ENCODE data around the gene SNCAIP. TPM values are rescaled to one million over a fixed set of nuclear protein-coding genes. Genes with fewer than 3 reads are reported as not detected.

SNCAIP gene
- total RNA-seq, 1 donor from 2014 or later = 1.8 TPM

DNA sequence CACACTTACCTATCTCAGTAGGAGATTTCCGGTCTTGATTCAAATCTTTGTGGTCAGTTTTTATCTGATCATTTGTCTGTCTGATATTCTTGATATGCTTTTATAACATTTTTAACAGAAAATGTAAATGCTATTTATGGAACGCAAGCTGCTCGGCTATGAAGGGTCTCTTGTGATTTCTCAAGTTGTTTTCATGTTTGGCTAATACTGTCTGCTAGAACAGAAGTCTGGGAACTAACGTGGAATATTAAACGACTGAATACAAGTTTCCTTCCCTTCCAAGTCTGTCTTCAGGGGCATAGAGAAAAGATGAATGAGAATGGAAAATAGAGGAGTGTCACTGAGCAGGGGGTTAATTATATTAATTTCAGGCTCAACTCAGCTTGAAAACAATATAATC is 27.6 kb downstream of the SNCAIP start:
- TF ChIP-seq CTCF (conservative IDR thresholded peaks at IDR 0.05; ENCODE audit: low read depth, low read length) = no peak
- H3K4me3 ChIP-seq (ENCODE audit: low read depth, low read length) = no peak overlapping the region
- DNase-seq (ENCODE audit: low read depth) = no peak

DNA sequence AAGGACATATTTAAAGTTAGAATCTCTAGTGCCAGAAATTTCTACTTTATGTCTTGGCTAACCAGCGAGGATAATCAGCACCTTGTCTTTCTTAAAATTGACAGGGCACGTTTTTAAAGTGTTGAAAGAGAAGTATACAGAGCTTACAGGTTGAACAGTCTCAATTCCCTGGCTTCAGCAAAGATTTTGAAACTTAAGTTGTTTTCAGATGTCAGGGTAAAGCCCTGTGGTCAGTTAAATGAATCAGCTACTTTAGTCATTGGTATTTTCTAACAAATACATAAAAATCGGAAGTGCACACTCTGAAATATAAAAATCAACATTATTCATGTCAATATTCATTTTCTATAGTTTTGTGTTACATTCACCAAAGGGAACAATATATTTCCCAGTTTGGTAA is 29.1 kb downstream of the SNCAIP start:
- no peak overlapping the region for H3K4me3 ChIP-seq (ENCODE audit: low read depth, low read length)
- DNase-seq (ENCODE audit: low read depth) = no peak
- no peak for TF ChIP-seq CTCF (conservative IDR thresholded peaks at IDR 0.05; ENCODE audit: low read depth, low read length)

- no peak for DNase-seq (ENCODE audit: low read depth)
- H3K4me3 ChIP-seq (ENCODE audit: low read depth, low read length) = no peak overlapping the region
- no peak for TF ChIP-seq CTCF (conservative IDR thresholded peaks at IDR 0.05; ENCODE audit: low read depth, low read length)
Measured at GRCh38 chr5:122342256-122342655, 30.2 kb downstream of the SNCAIP start.

- no peak for DNase-seq (ENCODE audit: low read depth)
- no peak overlapping the region for H3K4me3 ChIP-seq (ENCODE audit: low read depth, low read length)
- TF ChIP-seq CTCF (conservative IDR thresholded peaks at IDR 0.05; ENCODE audit: low read depth, low read length) = no peak
Measured at GRCh38 chr5:122346897-122347581, 35.0 kb downstream of the SNCAIP start.

DNA sequence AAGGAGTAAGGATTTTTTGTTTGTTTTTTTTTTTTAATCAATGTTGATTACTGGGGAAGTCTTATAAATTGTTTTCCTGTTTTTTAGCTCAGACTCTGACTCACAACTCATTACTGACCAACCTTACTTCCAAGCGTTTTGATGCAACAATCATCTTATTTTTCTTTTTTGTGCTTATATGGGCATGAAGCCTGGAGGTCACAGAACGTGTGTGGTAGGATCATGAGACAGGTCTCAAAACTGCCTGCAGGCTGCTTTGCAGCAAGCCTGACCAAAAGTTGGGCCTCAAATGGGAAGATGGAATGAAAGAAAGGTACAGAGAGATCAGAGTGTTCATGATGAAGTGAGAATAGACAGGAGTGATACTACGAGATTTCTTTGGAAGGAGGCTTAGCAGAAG is 38.5 kb downstream of the SNCAIP start:
- H3K4me3 ChIP-seq (ENCODE audit: low read depth, low read length) = no peak overlapping the region
- no peak for DNase-seq (ENCODE audit: low read depth)
- TF ChIP-seq CTCF (conservative IDR thresholded peaks at IDR 0.05; ENCODE audit: low read depth, low read length) = no peak

- no peak for TF ChIP-seq CTCF (conservative IDR thresholded peaks at IDR 0.05; ENCODE audit: low read depth, low read length)
- no peak overlapping the region for H3K4me3 ChIP-seq (ENCODE audit: low read depth, low read length)
- DNase-seq (ENCODE audit: low read depth) = no peak
Measured at GRCh38 chr5:122351416-122352157, 39.5 kb downstream of the SNCAIP start.

Measured in epithelial cell of proximal tubule (primary cell).